GM12864 (cell line): ENCODE results near the gene SBNO1.

Experiments
- DNase-seq: peaks from one replicate; pipeline ENCODE4 v3.0.0-alpha.2; 2011; ENCODE audit warnings: low read depth
- H3K4me3 ChIP-seq: 2 replicates; pipeline ENCODE4 v1.5.1; 2011; ENCODE audit warnings: mild to moderate bottlenecking, low read depth, low read length, control low read depth
- CTCF ChIP-seq: IDR thresholded peaks from 2 replicates; pipeline ENCODE4 v1.5.1; 2011; ENCODE audit warnings: low read depth, mild to moderate bottlenecking, moderate library complexity, low read length, control low read depth, inconsistent platforms; ENCODE audit errors: missing control alignments

Gene SBNO1

DNA sequence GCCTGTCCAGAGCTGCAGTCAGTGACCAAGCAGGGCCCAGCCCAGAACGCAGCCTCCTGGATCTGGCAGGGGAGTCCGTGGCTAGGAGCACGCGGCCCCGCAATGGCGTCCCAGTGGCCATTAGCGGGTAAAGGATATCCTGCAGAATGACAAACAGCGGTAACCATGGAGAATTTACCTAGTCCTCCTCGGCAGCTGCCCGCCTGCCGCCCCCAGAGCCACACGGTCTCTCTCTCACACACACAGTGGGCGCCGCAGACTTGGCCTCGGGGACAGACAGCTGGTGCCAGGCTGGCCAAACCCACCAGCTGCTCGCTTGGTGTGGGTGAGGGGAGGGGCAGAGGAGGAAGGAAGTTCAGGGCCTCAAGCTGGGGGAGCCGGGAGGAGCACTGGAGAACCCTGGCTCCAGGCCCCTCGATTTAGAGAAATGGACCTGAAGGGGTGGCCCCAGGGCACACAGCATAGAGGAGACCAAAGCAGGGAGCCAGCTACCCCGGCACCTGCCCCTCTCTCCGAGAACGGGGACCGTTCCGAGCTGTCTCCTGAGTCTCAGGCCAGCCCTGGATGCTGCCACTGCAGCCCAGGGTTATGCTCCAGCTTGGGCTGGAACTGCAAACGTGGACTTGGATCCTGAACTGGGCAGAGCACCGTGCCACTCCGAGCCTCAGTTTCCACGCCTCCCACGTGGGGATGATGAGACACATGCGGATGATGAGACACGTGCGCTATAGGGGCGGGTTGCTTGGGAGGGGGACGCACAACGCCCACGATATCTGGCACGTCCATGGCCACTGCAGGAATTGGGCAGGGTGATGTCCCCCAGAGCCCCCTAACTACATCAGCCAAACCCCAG is 96.4 kb downstream of the SBNO1 start:
- DNase-seq = no peak
- TF ChIP-seq CTCF = no peak
- H3K4me3 ChIP-seq = no peak overlapping the region

GRCh38 chr12:123267335-123267920 is 97.2 kb downstream of the SBNO1 start:
- H3K4me3 ChIP-seq = no peak overlapping the region
- no peak for TF ChIP-seq CTCF
- no peak for DNase-seq

DNA sequence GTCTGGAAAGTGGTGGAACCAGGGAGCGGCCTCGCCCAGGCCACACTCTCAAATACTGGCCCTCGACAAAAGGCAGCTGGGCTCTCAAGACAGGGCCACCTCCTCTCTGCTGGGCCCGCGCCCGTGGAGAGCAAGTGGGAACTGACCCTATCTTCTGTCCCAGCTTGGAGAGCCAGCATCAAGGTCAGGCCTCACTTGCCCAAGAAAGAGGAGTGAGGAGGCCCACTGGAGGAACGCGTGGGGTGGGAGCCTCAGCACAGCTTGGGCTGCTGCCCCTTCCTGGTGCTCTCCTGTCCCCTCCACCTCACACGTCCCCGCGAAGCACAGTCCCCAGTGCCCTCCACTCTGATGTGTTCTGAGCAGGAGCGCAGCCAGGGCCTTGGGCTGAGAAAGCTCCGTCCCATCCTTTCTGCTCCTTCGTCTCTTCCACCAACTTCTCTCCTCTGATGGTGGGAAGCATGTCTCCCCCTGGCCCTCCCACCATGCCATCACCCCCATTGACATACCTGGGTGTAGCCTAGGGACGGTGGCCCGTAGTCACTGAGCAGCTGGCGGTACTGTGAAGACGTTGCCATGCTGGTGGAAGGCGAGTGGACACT is 97.9 kb downstream of the SBNO1 start:
- TF ChIP-seq CTCF = no peak
- DNase-seq = no peak
- no peak overlapping the region for H3K4me3 ChIP-seq

GRCh38 chr12:123265851-123266678 is 98.6 kb downstream of the SBNO1 start:
- no peak overlapping the region for H3K4me3 ChIP-seq
- no peak for TF ChIP-seq CTCF
- DNase-seq = no peak

- TF ChIP-seq CTCF = peak; percentile 46
- no peak overlapping the region for H3K4me3 ChIP-seq
- DNase-seq = no peak
These were observed 100.0 kb downstream of the SBNO1 start for GRCh38 chr12:123264642-123265041.

- H3K4me3 ChIP-seq = no peak overlapping the region
- DNase-seq = no peak
- TF ChIP-seq CTCF = no peak
These were observed 101.3 kb downstream of the SBNO1 start for GRCh38 chr12:123263196-123263817.
